SK-N-SH (cell line): Measurements from ENCODE around the gene IL17REL. TPM values are rescaled to one million over a fixed set of nuclear protein-coding genes. Genes with fewer than 3 reads are reported as not detected.

ENCODE experiments used
- CTCF ChIA-PET: fragments of 300-600, 350-600 bp; formaldehyde crosslinking; extraction: SDS; loops from one replicate; lab custom pipeline; 2021; lab: Yijun Ruan, JAX
- POLR2A ChIA-PET: fragments of 350-600 bp; sonication (Branson Sonifier 250); formaldehyde crosslinking; extraction: SDS; loops from one replicate; lab custom pipeline; 2020; ENCODE audit warnings: antibody characterized with exemption, inconsistent platforms; lab: Yijun Ruan, JAX
- DNase-seq: peaks from one replicate; pipeline ENCODE4 v3.0.0; 2012
- H2AFZ ChIP-seq: fragments of 200-600 bp; sonication (generic); 2 replicates; pipeline ENCODE4 v1.8.1; 2016; ENCODE audit warnings: antibody characterized with exemption, mild to moderate bottlenecking, low read depth
- H3F3A ChIP-seq: fragments of 200-600 bp; sonication (generic); replicated peaks from 2 replicates; pipeline ENCODE3; 2016; ENCODE audit warnings: antibody characterized with exemption, mild to moderate bottlenecking; ENCODE audit not compliant: insufficient read depth
- H3K27ac ChIP-seq, 2 experiments: fragments of 200-500 bp in 1 of 2; fragments of 200-600 bp in 1 of 2; sonication (Bioruptor generic) in 1 of 2; sonication (generic), shearing (Covaris generic) in 1 of 2; 2 replicates each; pipeline versions ENCODE4 v1.5.1 to v1.6.1; 2014 to 2016; ENCODE audit warnings: low read depth in 2 of 2, inconsistent platforms in 1 of 2, low read length in 1 of 2, mild to moderate bottlenecking in 1 of 2, mixed read lengths in 1 of 2
- H3K27me3 ChIP-seq: fragments of 200-600 bp; sonication (generic), shearing (Covaris generic); 2 replicates; pipeline ENCODE4 v1.6.1; 2016; ENCODE audit warnings: mixed run types; ENCODE audit not compliant: insufficient read depth
- H3K36me3 ChIP-seq, 2 experiments: fragments of 200-500 bp in 1 of 2; fragments of 200-600 bp in 1 of 2; sonication (Bioruptor generic) in 1 of 2; sonication (generic) in 1 of 2; replicated peaks in 1 of 2; 2 replicates each; pipeline versions ENCODE3 to v1.5.1; 2014 to 2016; ENCODE audit warnings: low read length in 1 of 2, mild to moderate bottlenecking in 1 of 2; ENCODE audit not compliant: insufficient read depth in 2 of 2, control insufficient read depth in 1 of 2
- H3K4me1 ChIP-seq, 2 experiments: fragments of 200-500 bp in 1 of 2; fragments of 200-600 bp in 1 of 2; sonication (Bioruptor generic) in 1 of 2; sonication (generic), shearing (Covaris generic) in 1 of 2; 2 replicates each; pipeline versions ENCODE4 v1.5.1 to v1.6.1; 2014 to 2016; ENCODE audit warnings: low read depth in 1 of 2, low read length in 1 of 2, mixed run types in 1 of 2; ENCODE audit not compliant: insufficient read depth in 2 of 2, control insufficient read depth in 1 of 2
- H3K4me2 ChIP-seq: fragments of 200-600 bp; sonication (generic), shearing (Covaris generic); 2 replicates; pipeline ENCODE4 v1.6.1; 2017; ENCODE audit warnings: mixed run types
- H3K4me3 ChIP-seq, 2 experiments: fragments of 200-500 bp in 1 of 2; fragments of 200-600 bp in 1 of 2; sonication (Bioruptor generic) in 1 of 2; sonication (generic), shearing (Covaris generic) in 1 of 2; 2 replicates each; pipeline versions ENCODE4 v1.5.1 to v1.8.1; 2014 to 2016; ENCODE audit warnings: low read depth in 2 of 2, inconsistent platforms in 1 of 2, low read length in 1 of 2, mild to moderate bottlenecking in 1 of 2, mixed read lengths in 1 of 2, moderate library complexity in 1 of 2
- H3K79me2 ChIP-seq: fragments of 200-600 bp; sonication (generic); 2 replicates; pipeline ENCODE4 v1.8.1; 2017; ENCODE audit warnings: mild to moderate bottlenecking; ENCODE audit not compliant: insufficient read depth
- H3K9ac ChIP-seq: fragments of 200-600 bp; sonication (generic); 2 replicates; pipeline ENCODE4 v1.6.1; 2017; ENCODE audit warnings: mixed run types
- H3K9me2 ChIP-seq: fragments of 200-600 bp; sonication (generic); 2 replicates; pipeline ENCODE4 v1.6.1; 2017; ENCODE audit warnings: mixed run types
- H3K9me3 ChIP-seq: fragments of 200-600 bp; sonication (generic); 2 replicates; pipeline ENCODE4 v1.6.1; 2017; ENCODE audit warnings: mixed run types, mild to moderate bottlenecking, moderate library complexity
- H4K20me1 ChIP-seq: fragments of 200-600 bp; sonication (generic); 2 replicates; pipeline ENCODE4 v1.6.1; 2017; ENCODE audit warnings: mild to moderate bottlenecking, mixed run types; ENCODE audit not compliant: insufficient read depth
- ELF1 ChIP-seq: IDR thresholded peaks from 2 replicates; pipeline ENCODE4 v1.4.0; 2012
- EP300 ChIP-seq, 2 experiments: IDR thresholded peaks; 2 replicates each; pipeline versions ENCODE4 v1.4.0 to v1.6.1; 2012; ENCODE audit warnings: borderline replicate concordance in 1 of 2, low read depth in 1 of 2, low read length in 1 of 2
- FOXJ3 ChIP-seq: sonication (generic); formaldehyde crosslinking; IDR thresholded peaks from 2 replicates; pipeline ENCODE4 v1.5.1; 2020; ENCODE audit warnings: mild to moderate bottlenecking, missing genetic modification reagents
- FOXM1 ChIP-seq: IDR thresholded peaks from 2 replicates; pipeline ENCODE4 v1.4.0; 2012; ENCODE audit warnings: low read depth, mild to moderate bottlenecking
- GABPA ChIP-seq: IDR thresholded peaks from 2 replicates; pipeline ENCODE4 v1.4.0; 2012; ENCODE audit warnings: low read depth, mild to moderate bottlenecking
- JUND ChIP-seq: IDR thresholded peaks from 2 replicates; pipeline ENCODE4 v1.4.0; 2012
- MEF2A ChIP-seq: IDR thresholded peaks from 2 replicates; pipeline ENCODE4 v1.4.0; 2012; ENCODE audit warnings: low read depth, borderline replicate concordance
- MXI1 ChIP-seq: IDR thresholded peaks from 2 replicates; pipeline ENCODE4 v1.6.1; 2012; ENCODE audit warnings: mild to moderate bottlenecking, low read depth, low read length, improper control_type of control experiment
- NFIC ChIP-seq: IDR thresholded peaks from 2 replicates; pipeline ENCODE4 v1.4.0; 2012; ENCODE audit warnings: borderline replicate concordance
- NRF1 ChIP-seq: IDR thresholded peaks from 2 replicates; pipeline ENCODE4 v1.6.1; 2012; ENCODE audit warnings: low read depth, mild to moderate bottlenecking, low read length
- POLR2AphosphoS5 ChIP-seq: IDR thresholded peaks from 2 replicates; pipeline ENCODE4 v1.6.1; 2012; ENCODE audit warnings: low read depth, low read length
- RCOR1 ChIP-seq: fragments of 150-350 bp; IDR thresholded peaks from 2 replicates; pipeline ENCODE4 v1.6.1; 2017; ENCODE audit warnings: antibody characterized with exemption, low read length
- RFX5 ChIP-seq: IDR thresholded peaks from 2 replicates; pipeline ENCODE4 v1.6.1; 2012; ENCODE audit warnings: mild to moderate bottlenecking, improper control_type of control experiment, low read length
- RXRA ChIP-seq: IDR thresholded peaks from 2 replicates; pipeline ENCODE4 v1.4.0; 2012; ENCODE audit warnings: low read depth, mild to moderate bottlenecking, borderline replicate concordance
- TAF1 ChIP-seq: IDR thresholded peaks from 2 replicates; pipeline ENCODE4 v1.6.1; 2012; ENCODE audit warnings: low read depth, mild to moderate bottlenecking, low read length, moderate library complexity, borderline replicate concordance
- WGBS: methylation state at CpG from one replicate; pipeline ENCODE4 v1.1.6; 2017; ENCODE audit warnings: low lambda C conversion rate; 5-methylcytosine and 5-hydroxymethylcytosine counted together
- polyA plus RNA-seq, 3 experiments: library from polyadenylated mRNA; depleted of rRNA; stranded (reverse); fragments of >200 nt; gene quantifications; 2 replicates each; pipeline ENCODE4 v1.2.3, GENCODE V29; 2012
- TF ChIP-seq, protein P1 (sequence below): fragments of 150-350 bp; IDR thresholded peaks from 2 replicates; pipeline ENCODE4 v1.6.1; 2016; ENCODE audit warnings: mild to moderate bottlenecking, low read depth, low read length
- TF ChIP-seq, protein P2 (sequence below): IDR thresholded peaks from 2 replicates; pipeline ENCODE4 v1.4.0; 2012; ENCODE audit warnings: low read depth
- TF ChIP-seq, protein P3 (sequence below): IDR thresholded peaks from 2 replicates; pipeline ENCODE4 v1.6.1; 2012; ENCODE audit warnings: mild to moderate bottlenecking, low read depth, low read length, moderate library complexity
- TF ChIP-seq, protein P4 (sequence below): IDR thresholded peaks from 2 replicates; pipeline ENCODE4 v1.4.0; 2012; ENCODE audit warnings: low read depth, borderline replicate concordance
- TF ChIP-seq, protein P5 (sequence below): fragments of 150-350 bp; IDR thresholded peaks from 2 replicates; pipeline ENCODE4 v1.6.1; 2017; ENCODE audit warnings: antibody characterized with exemption, low read length, low read depth, borderline replicate concordance

IL17REL gene
- polyA plus RNA-seq, 1 of the 3 experiments (the other 2 are of a cell fraction) = not detected

- H3K4me1 ChIP-seq = no peaks in the 10 kb centered on the region
- H2AFZ ChIP-seq = no peak overlapping the region
- 76% methylated on average over 9 of the region's 12 CpGs for WGBS
- no peaks in the 10 kb centered on the region for H3K9me3 ChIP-seq
- H3F3A ChIP-seq = no peaks in the 10 kb centered on the region
- TF ChIP-seq JUND = no peak
- no peak for TF ChIP-seq TAF1
- TF ChIP-seq, protein P1, sequence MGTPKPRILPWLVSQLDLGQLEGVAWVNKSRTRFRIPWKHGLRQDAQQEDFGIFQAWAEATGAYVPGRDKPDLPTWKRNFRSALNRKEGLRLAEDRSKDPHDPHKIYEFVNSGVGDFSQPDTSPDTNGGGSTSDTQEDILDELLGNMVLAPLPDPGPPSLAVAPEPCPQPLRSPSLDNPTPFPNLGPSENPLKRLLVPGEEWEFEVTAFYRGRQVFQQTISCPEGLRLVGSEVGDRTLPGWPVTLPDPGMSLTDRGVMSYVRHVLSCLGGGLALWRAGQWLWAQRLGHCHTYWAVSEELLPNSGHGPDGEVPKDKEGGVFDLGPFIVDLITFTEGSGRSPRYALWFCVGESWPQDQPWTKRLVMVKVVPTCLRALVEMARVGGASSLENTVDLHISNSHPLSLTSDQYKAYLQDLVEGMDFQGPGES = no peak
- no peak for TF ChIP-seq EP300 (IDR thresholded peaks at IDR 0.05; ENCODE audit: borderline replicate concordance in 1 of 2, low read depth in 1 of 2, low read length in 1 of 2)
- TF ChIP-seq RFX5 = no peak
- TF ChIP-seq, protein P2, sequence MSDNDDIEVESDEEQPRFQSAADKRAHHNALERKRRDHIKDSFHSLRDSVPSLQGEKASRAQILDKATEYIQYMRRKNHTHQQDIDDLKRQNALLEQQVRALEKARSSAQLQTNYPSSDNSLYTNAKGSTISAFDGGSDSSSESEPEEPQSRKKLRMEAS = no peak
- TF ChIP-seq ELF1 = no peak
- TF ChIP-seq, protein P3, sequence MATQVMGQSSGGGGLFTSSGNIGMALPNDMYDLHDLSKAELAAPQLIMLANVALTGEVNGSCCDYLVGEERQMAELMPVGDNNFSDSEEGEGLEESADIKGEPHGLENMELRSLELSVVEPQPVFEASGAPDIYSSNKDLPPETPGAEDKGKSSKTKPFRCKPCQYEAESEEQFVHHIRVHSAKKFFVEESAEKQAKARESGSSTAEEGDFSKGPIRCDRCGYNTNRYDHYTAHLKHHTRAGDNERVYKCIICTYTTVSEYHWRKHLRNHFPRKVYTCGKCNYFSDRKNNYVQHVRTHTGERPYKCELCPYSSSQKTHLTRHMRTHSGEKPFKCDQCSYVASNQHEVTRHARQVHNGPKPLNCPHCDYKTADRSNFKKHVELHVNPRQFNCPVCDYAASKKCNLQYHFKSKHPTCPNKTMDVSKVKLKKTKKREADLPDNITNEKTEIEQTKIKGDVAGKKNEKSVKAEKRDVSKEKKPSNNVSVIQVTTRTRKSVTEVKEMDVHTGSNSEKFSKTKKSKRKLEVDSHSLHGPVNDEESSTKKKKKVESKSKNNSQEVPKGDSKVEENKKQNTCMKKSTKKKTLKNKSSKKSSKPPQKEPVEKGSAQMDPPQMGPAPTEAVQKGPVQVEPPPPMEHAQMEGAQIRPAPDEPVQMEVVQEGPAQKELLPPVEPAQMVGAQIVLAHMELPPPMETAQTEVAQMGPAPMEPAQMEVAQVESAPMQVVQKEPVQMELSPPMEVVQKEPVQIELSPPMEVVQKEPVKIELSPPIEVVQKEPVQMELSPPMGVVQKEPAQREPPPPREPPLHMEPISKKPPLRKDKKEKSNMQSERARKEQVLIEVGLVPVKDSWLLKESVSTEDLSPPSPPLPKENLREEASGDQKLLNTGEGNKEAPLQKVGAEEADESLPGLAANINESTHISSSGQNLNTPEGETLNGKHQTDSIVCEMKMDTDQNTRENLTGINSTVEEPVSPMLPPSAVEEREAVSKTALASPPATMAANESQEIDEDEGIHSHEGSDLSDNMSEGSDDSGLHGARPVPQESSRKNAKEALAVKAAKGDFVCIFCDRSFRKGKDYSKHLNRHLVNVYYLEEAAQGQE = no peak
- TF ChIP-seq NRF1 = no peak
- no peak for TF ChIP-seq RXRA
- TF ChIP-seq, protein P4, sequence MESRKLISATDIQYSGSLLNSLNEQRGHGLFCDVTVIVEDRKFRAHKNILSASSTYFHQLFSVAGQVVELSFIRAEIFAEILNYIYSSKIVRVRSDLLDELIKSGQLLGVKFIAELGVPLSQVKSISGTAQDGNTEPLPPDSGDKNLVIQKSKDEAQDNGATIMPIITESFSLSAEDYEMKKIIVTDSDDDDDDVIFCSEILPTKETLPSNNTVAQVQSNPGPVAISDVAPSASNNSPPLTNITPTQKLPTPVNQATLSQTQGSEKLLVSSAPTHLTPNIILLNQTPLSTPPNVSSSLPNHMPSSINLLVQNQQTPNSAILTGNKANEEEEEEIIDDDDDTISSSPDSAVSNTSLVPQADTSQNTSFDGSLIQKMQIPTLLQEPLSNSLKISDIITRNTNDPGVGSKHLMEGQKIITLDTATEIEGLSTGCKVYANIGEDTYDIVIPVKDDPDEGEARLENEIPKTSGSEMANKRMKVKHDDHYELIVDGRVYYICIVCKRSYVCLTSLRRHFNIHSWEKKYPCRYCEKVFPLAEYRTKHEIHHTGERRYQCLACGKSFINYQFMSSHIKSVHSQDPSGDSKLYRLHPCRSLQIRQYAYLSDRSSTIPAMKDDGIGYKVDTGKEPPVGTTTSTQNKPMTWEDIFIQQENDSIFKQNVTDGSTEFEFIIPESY = no peak
- no peak for TF ChIP-seq FOXM1
- no peak for TF ChIP-seq NFIC
- TF ChIP-seq MEF2A = no peak
- TF ChIP-seq FOXJ3 (CRISPR knock-in tag) = no peak
- TF ChIP-seq POLR2AphosphoS5 = no peak
- TF ChIP-seq, protein P5, sequence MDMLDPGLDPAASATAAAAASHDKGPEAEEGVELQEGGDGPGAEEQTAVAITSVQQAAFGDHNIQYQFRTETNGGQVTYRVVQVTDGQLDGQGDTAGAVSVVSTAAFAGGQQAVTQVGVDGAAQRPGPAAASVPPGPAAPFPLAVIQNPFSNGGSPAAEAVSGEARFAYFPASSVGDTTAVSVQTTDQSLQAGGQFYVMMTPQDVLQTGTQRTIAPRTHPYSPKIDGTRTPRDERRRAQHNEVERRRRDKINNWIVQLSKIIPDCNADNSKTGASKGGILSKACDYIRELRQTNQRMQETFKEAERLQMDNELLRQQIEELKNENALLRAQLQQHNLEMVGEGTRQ = no peak
- TF ChIP-seq RCOR1 = no peak
- no peak for TF ChIP-seq GABPA
- TF ChIP-seq MXI1 = no peak
- no peaks in the 10 kb centered on the region for H3K9me2 ChIP-seq
- no peak for DNase-seq
- ChIA-PET CTCF (interaction anchor here (0.6 to 3.3 kb wide), 2 partner anchors 18 to 31 kb away, joined by 3 to 12 read pairs; no protein-coding TSS in a partner anchor), POLR2A (no interaction called here)
- no peak overlapping the region for H3K4me3 ChIP-seq
- no peak overlapping the region for H3K27ac ChIP-seq
- H3K36me3 ChIP-seq = no peaks in the 10 kb centered on the region
- H3K79me2 ChIP-seq = no peaks in the 10 kb centered on the region
- no peaks in the 10 kb centered on the region for H4K20me1 ChIP-seq
- peaks cover 12% of the 10 kb centered on the region for H3K27me3 ChIP-seq
- no peak overlapping the region for H3K4me2 ChIP-seq
- H3K9ac ChIP-seq = no peak overlapping the region
Observed at GRCh38 chr22:50048061-50048765, 35.6 kb upstream of the IL17REL start.
